Stimulated activated effector memory CD8-positive, alpha-beta T cell treated with anti-CD3 and anti-CD28 coated beads, Interleukin-12 subunit alpha, Interleukin-12 subunit beta, amount 100 ng/mL, for 72 hours (primary cell): ENCODE data around the gene NAALADL2.

Experiments
- ATAC-seq: fragments of 150-1000 bp; cut with Tn5 transposase; 2 replicates; pipeline ENCODE4 v1.10.0; 2021
- DNase-seq, 2 donors: peaks; one replicate each; pipeline ENCODE4 v3.0.0; 2021 to 2022; ENCODE audit warnings: low spot score in 2 of 2
- H3K27ac Mint-ChIP-seq: one replicate; pipeline ENCODE4 v1.8.0; 2022; ENCODE audit warnings: mild to moderate bottlenecking, mixed read lengths
- H3K36me3 Mint-ChIP-seq: one replicate; pipeline ENCODE4 v1.8.0; 2022; ENCODE audit warnings: mild to moderate bottlenecking, mixed read lengths
- H3K4me1 Mint-ChIP-seq: one replicate; pipeline ENCODE4 v1.8.0; 2022; ENCODE audit warnings: mixed read lengths
- H3K4me3 Mint-ChIP-seq: one replicate; pipeline ENCODE4 v1.8.0; 2022; ENCODE audit warnings: mild to moderate bottlenecking, mixed read lengths
- H3K9me3 Mint-ChIP-seq: one replicate; pipeline ENCODE4 v1.8.0; 2022; ENCODE audit warnings: mixed read lengths

NAALADL2 gene

GRCh38 chr3:175659670-175660350, 800.7 kb downstream of the NAALADL2 start:
- Mint-ChIP-seq H3K36me3 (no peaks in the 10 kb centered on the region), H3K27ac (no peak overlapping the region), H3K4me3 (no peak overlapping the region), H3K4me1 (no peaks in the 10 kb centered on the region), H3K9me3 (peaks cover 3% of the 10 kb centered on the region)
- ATAC-seq, result no peak
- no peak for DNase-seq

GRCh38 chr3:175662815-175663214, 803.7 kb downstream of the NAALADL2 start:
- peaks cover 10% of the 10 kb centered on the region for H3K9me3 Mint-ChIP-seq
- DNase-seq (no peak), ATAC-seq (no peak)
- no peak overlapping the region for H3K27ac Mint-ChIP-seq
- no peaks in the 10 kb centered on the region for H3K4me1 Mint-ChIP-seq
- no peaks in the 10 kb centered on the region for H3K36me3 Mint-ChIP-seq
- H3K4me3 Mint-ChIP-seq, result no peak overlapping the region

- ATAC-seq, result no peak
- no peaks in the 10 kb centered on the region for H3K4me1 Mint-ChIP-seq
Measured at GRCh38 chr3:175664911-175665310, 805.8 kb downstream of the NAALADL2 start.

GRCh38 chr3:175668300-175668699, 809.2 kb downstream of the NAALADL2 start:
- H3K36me3 Mint-ChIP-seq, result no peaks in the 10 kb centered on the region
- no peak overlapping the region for H3K27ac Mint-ChIP-seq
- H3K9me3 Mint-ChIP-seq, result peaks cover 7% of the 10 kb centered on the region
- DNase-seq (no peak), ATAC-seq (no peak)
- no peaks in the 10 kb centered on the region for H3K4me1 Mint-ChIP-seq
- no peak overlapping the region for H3K4me3 Mint-ChIP-seq

More at GRCh38 chr3:175664911-175665310, 805.8 kb downstream of the NAALADL2 start:
- H3K4me3 Mint-ChIP-seq, result no peak overlapping the region
- H3K36me3 Mint-ChIP-seq, result no peaks in the 10 kb centered on the region
- H3K27ac Mint-ChIP-seq, result no peak overlapping the region
- peaks cover 10% of the 10 kb centered on the region for H3K9me3 Mint-ChIP-seq
- no peak for DNase-seq

GRCh38 chr3:175670557-175670956, 811.4 kb downstream of the NAALADL2 start:
- DNase-seq, result no peak

GRCh38 chr3:175672119-175672689, 813.1 kb downstream of the NAALADL2 start:
- no peaks in the 10 kb centered on the region for H3K4me1 Mint-ChIP-seq
- no peaks in the 10 kb centered on the region for H3K36me3 Mint-ChIP-seq
- no peak overlapping the region for H3K4me3 Mint-ChIP-seq
- peaks cover 5% of the 10 kb centered on the region for H3K9me3 Mint-ChIP-seq
- ATAC-seq (no peak), DNase-seq (no peak)
- H3K27ac Mint-ChIP-seq, result no peak overlapping the region

More at GRCh38 chr3:175670557-175670956, 811.4 kb downstream of the NAALADL2 start:
- Mint-ChIP-seq H3K4me3 (no peak overlapping the region), H3K27ac (no peak overlapping the region), H3K36me3 (no peaks in the 10 kb centered on the region), H3K4me1 (no peaks in the 10 kb centered on the region), H3K9me3 (peaks cover 7% of the 10 kb centered on the region)
- ATAC-seq, result no peak

GRCh38 chr3:175679568-175679967, 820.4 kb downstream of the NAALADL2 start:
- Mint-ChIP-seq H3K27ac (no peak overlapping the region), H3K4me3 (no peak overlapping the region), H3K9me3 (peaks cover 4% of the 10 kb centered on the region), H3K36me3 (no peaks in the 10 kb centered on the region), H3K4me1 (no peaks in the 10 kb centered on the region)
- ATAC-seq (no peak), DNase-seq (no peak)

- Mint-ChIP-seq H3K4me3 (no peak overlapping the region), H3K9me3 (peaks cover 5% of the 10 kb centered on the region), H3K27ac (no peak overlapping the region), H3K4me1 (no peaks in the 10 kb centered on the region), H3K36me3 (no peaks in the 10 kb centered on the region)
- DNase-seq (no peak), ATAC-seq (no peak)
Measured at GRCh38 chr3:175692256-175692655, 833.1 kb downstream of the NAALADL2 start.

GRCh38 chr3:175695251-175695650, 836.1 kb downstream of the NAALADL2 start:
- Mint-ChIP-seq H3K4me3 (no peak overlapping the region), H3K4me1 (no peaks in the 10 kb centered on the region), H3K9me3 (peaks cover 5% of the 10 kb centered on the region), H3K36me3 (no peaks in the 10 kb centered on the region), H3K27ac (no peak overlapping the region)
- no peak for ATAC-seq
- DNase-seq, result no peak

- DNase-seq, result no peak
- no peak overlapping the region for H3K4me3 Mint-ChIP-seq
- no peaks in the 10 kb centered on the region for H3K4me1 Mint-ChIP-seq
- no peak for ATAC-seq
- peaks cover 7% of the 10 kb centered on the region for H3K9me3 Mint-ChIP-seq
- no peaks in the 10 kb centered on the region for H3K36me3 Mint-ChIP-seq
- H3K27ac Mint-ChIP-seq, result no peak overlapping the region
Measured at GRCh38 chr3:175702956-175703355, 843.8 kb downstream of the NAALADL2 start.

- no peak for DNase-seq
- Mint-ChIP-seq H3K4me3 (no peak overlapping the region), H3K36me3 (no peaks in the 10 kb centered on the region), H3K9me3 (peaks cover 7% of the 10 kb centered on the region), H3K27ac (no peak overlapping the region), H3K4me1 (no peaks in the 10 kb centered on the region)
- ATAC-seq, result no peak
Measured at GRCh38 chr3:175704366-175705055, 845.4 kb downstream of the NAALADL2 start.

- no peak overlapping the region for H3K4me3 Mint-ChIP-seq
- DNase-seq (no peak), ATAC-seq (no peak)
- no peaks in the 10 kb centered on the region for H3K36me3 Mint-ChIP-seq
- peaks cover 7% of the 10 kb centered on the region for H3K9me3 Mint-ChIP-seq
- H3K27ac Mint-ChIP-seq, result no peak overlapping the region
- no peaks in the 10 kb centered on the region for H3K4me1 Mint-ChIP-seq
Measured at GRCh38 chr3:175713268-175713667, 854.1 kb downstream of the NAALADL2 start.

- Mint-ChIP-seq H3K4me1 (no peaks in the 10 kb centered on the region), H3K9me3 (peaks cover 9% of the 10 kb centered on the region), H3K27ac (no peak overlapping the region), H3K36me3 (no peaks in the 10 kb centered on the region), H3K4me3 (no peak overlapping the region)
- no peak for ATAC-seq
- no peak for DNase-seq
Measured at GRCh38 chr3:175716446-175716845, 857.3 kb downstream of the NAALADL2 start.

GRCh38 chr3:175726228-175726627, 867.1 kb downstream of the NAALADL2 start:
- Mint-ChIP-seq H3K36me3 (no peaks in the 10 kb centered on the region), H3K27ac (no peak overlapping the region), H3K4me1 (no peaks in the 10 kb centered on the region)

GRCh38 chr3:175728566-175728965, 869.4 kb downstream of the NAALADL2 start:
- ATAC-seq, result no peak
- H3K4me1 Mint-ChIP-seq, result no peaks in the 10 kb centered on the region
- H3K4me3 Mint-ChIP-seq, result no peak overlapping the region
- no peak overlapping the region for H3K27ac Mint-ChIP-seq
- no peak for DNase-seq
- no peaks in the 10 kb centered on the region for H3K36me3 Mint-ChIP-seq
- H3K9me3 Mint-ChIP-seq, result peaks cover 16% of the 10 kb centered on the region

More at GRCh38 chr3:175726228-175726627, 867.1 kb downstream of the NAALADL2 start:
- DNase-seq (no peak), ATAC-seq (no peak)
- H3K4me3 Mint-ChIP-seq, result no peak overlapping the region
- H3K9me3 Mint-ChIP-seq, result peaks cover 10% of the 10 kb centered on the region

- no peak overlapping the region for H3K27ac Mint-ChIP-seq
- no peak overlapping the region for H3K4me3 Mint-ChIP-seq
- no peak for ATAC-seq
- no peaks in the 10 kb centered on the region for H3K36me3 Mint-ChIP-seq
- no peaks in the 10 kb centered on the region for H3K4me1 Mint-ChIP-seq
- peaks cover 12% of the 10 kb centered on the region for H3K9me3 Mint-ChIP-seq
- no peak for DNase-seq
Measured at GRCh38 chr3:175729466-175729865, 870.3 kb downstream of the NAALADL2 start.
